ENCODE results near the gene EEIG1.

GRCh38 chr9:127987103-127987614, 6.4 kb upstream of the EEIG1 start:
- TF ChIP-seq CTCF (IDR thresholded peaks at IDR 0.05): no peak
- no peak for TF ChIP-seq EZH2 (IDR thresholded peaks at IDR 0.05; ENCODE audit: borderline replicate concordance, insufficient read depth, low read depth, low read length, poor library complexity, severe bottlenecking)

Measured in B cell (primary cell).